Cardiac fibroblast (primary cell): Measurements from ENCODE around the gene RRAGD.

Experiments used
- DNase-seq, 2 donors: peaks; one replicate each; pipeline versions ENCODE4 v3.0.0 to v3.0.0-alpha.2; 2010; ENCODE audit warnings: low read depth in 2 of 2
- H3K4me3 ChIP-seq, 2 donors: replicated peaks in 1 of 2; 1 replicate in 1 of 2; 2 replicates in 1 of 2; pipeline ENCODE4 v1.5.1; 2011; ENCODE audit warnings: low read depth in 2 of 2, low read length in 2 of 2, mild to moderate bottlenecking in 2 of 2, moderate library complexity in 1 of 2
- CTCF ChIP-seq: IDR thresholded peaks from one replicate; pipeline ENCODE4 v1.5.1; 2011; ENCODE audit warnings: low read depth, mild to moderate bottlenecking, low read length, inconsistent platforms

Gene RRAGD

GRCh38 chr6:89443658-89444057 is 31.6 kb upstream of the RRAGD start:
- no peak for TF ChIP-seq CTCF
- DNase-seq = no peak
- no peak overlapping the region for H3K4me3 ChIP-seq

GRCh38 chr6:89440200-89440599 is 28.1 kb upstream of the RRAGD start:
- no peak overlapping the region for H3K4me3 ChIP-seq
- TF ChIP-seq CTCF = no peak
- no peak for DNase-seq

- no peak for TF ChIP-seq CTCF
- no peak overlapping the region for H3K4me3 ChIP-seq
- no peak for DNase-seq
These were observed 26.9 kb upstream of the RRAGD start for GRCh38 chr6:89439014-89439413.

- TF ChIP-seq CTCF = no peak
These were observed 26.2 kb upstream of the RRAGD start for GRCh38 chr6:89438248-89438647.

GRCh38 chr6:89436226-89436625 is 24.2 kb upstream of the RRAGD start:
- H3K4me3 ChIP-seq = no peak overlapping the region
- peak in 1 of 2 donors; percentile 28 for DNase-seq
- TF ChIP-seq CTCF = no peak

More at GRCh38 chr6:89438248-89438647, 26.2 kb upstream of the RRAGD start:
- DNase-seq = no peak
- H3K4me3 ChIP-seq = no peak overlapping the region

GRCh38 chr6:89434954-89435353 is 22.9 kb upstream of the RRAGD start:
- TF ChIP-seq CTCF = no peak
- no peak for DNase-seq
- no peak overlapping the region for H3K4me3 ChIP-seq

GRCh38 chr6:89434150-89434499 is 22.1 kb upstream of the RRAGD start:
- H3K4me3 ChIP-seq = no peak overlapping the region
- no peak for TF ChIP-seq CTCF
- no peak for DNase-seq
